GM10266 (cell line): ENCODE measurements around the gene DENND6A.

Source experiments
- DNase-seq: peaks from one replicate; pipeline ENCODE4 v3.0.0; 2012; ENCODE audit errors: extremely low spot score
- TF ChIP-seq, protein P1 (sequence below): IDR thresholded peaks from 2 replicates; pipeline ENCODE4 v1.5.1; 2012; ENCODE audit warnings: mild to moderate bottlenecking, low read depth; ENCODE audit not compliant: control insufficient read depth, insufficient read depth; ENCODE audit errors: missing control alignments

The DENND6A gene

DNA sequence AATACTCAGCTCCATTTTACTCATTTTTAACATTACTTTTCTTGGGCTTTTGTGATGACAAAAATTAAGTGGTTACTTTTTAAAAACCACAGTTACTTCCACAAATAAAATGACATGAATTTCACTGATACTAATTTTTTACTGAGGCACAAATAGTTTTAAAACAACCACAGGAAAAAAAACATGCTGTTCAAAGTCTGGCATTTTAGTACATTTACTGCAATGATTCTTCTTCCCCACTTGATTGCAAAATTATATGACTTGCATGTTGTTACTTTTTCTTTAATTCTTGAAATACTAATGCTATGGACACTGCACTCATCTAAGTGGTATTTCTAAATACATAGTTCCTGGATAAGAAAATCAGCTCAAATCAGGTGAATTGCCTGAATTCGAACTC lies 38.4 kb upstream of the DENND6A start:
- no peak for DNase-seq
- TF ChIP-seq, protein P1, sequence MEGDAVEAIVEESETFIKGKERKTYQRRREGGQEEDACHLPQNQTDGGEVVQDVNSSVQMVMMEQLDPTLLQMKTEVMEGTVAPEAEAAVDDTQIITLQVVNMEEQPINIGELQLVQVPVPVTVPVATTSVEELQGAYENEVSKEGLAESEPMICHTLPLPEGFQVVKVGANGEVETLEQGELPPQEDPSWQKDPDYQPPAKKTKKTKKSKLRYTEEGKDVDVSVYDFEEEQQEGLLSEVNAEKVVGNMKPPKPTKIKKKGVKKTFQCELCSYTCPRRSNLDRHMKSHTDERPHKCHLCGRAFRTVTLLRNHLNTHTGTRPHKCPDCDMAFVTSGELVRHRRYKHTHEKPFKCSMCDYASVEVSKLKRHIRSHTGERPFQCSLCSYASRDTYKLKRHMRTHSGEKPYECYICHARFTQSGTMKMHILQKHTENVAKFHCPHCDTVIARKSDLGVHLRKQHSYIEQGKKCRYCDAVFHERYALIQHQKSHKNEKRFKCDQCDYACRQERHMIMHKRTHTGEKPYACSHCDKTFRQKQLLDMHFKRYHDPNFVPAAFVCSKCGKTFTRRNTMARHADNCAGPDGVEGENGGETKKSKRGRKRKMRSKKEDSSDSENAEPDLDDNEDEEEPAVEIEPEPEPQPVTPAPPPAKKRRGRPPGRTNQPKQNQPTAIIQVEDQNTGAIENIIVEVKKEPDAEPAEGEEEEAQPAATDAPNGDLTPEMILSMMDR, result no peak

DNA sequence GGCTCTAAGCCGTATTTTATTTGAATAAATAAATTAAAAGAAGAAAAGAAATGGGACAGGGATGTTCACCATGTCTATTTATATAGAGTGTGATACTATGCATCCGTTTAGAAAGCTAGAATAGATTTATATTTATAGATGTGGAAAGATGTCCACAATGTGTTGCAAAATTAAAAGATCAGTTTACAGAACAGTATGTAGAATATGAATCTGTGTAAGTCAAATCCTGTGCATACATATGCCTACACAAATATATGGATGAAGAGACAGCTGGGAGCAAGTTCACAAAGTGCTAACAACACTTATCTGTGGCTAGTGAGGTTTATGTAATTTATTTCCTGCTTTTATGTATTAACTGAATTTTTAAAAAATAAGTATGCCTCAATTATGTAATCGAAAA lies 37.8 kb upstream of the DENND6A start:
- no peak for DNase-seq
- TF ChIP-seq, protein P1, result no peak

DNA sequence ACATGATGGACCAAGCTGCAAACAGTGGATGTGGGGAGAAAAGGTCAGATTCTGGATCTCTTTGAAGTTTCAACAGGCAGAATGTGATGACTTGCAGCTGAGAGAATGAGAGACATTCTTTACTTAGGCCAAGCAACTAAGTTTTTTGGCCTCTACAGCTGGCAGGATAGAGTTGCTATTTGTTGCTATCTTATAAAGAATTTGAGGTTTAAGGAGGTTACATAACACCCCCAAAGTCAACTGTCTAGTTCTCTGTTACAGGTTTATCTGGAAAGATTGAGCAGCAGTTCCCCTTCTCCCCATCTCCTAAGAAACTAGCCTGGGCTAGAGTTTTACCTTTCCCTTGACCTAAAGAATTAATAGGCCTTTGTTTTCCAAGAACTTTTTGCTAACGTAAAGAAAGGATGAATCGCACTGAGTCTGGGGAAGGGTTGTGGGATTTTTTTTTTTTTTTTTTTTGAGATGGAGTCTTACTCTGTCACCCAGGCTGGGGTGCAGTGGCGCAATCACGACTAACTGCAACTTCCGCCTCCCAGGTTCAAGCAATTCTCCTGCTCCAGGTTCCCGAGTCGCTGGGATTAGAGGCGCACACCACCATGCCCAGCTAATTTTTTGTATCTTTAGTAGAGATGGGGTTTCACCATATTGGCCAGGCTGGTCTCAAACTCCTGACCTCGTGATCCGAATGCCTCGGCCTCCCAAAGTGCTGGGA lies 36.6 kb upstream of the DENND6A start:
- TF ChIP-seq, protein P1, result no peak
- no peak for DNase-seq

DNA sequence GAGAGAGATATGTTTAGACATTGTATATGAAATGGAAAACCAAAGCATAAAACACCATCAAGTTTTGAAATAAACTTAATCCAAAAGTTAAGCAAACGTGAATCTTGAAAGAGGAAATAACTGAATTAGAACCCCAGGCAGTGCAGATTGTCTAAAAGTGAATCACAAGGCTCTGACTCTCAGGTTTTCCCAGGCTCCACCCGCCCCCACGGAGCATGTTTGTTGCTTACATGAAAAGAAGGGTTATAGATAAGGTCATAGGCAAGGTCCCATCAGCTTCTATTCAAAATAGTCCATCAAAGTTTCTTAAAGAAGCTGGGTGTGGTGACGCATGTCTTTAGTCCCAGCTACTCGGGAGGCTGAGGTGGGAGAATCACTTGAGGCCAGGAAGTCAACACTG lies 34.2 kb upstream of the DENND6A start:
- TF ChIP-seq, protein P1, result no peak
- DNase-seq, result no peak

DNA sequence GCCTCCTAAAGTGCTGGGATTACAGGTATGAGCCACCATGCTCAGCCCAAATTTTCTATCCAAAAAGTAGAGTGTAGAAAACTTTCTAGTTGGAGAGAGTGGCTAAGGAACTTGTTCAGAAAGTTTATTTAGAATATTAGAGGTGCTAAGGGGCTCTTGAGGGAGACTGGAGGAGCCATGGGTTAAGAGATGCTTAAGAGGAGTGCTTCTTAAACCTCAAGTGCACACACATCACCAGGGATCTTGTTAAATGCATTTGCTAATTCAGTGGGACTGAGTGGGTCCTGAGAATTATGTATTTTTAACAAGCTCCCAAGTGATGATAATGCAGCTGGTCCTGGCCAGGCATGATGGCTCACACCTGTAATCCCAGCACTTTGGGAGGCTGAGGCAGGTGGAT lies 33.5 kb upstream of the DENND6A start:
- no peak for DNase-seq
- TF ChIP-seq, protein P1, result no peak

DNA sequence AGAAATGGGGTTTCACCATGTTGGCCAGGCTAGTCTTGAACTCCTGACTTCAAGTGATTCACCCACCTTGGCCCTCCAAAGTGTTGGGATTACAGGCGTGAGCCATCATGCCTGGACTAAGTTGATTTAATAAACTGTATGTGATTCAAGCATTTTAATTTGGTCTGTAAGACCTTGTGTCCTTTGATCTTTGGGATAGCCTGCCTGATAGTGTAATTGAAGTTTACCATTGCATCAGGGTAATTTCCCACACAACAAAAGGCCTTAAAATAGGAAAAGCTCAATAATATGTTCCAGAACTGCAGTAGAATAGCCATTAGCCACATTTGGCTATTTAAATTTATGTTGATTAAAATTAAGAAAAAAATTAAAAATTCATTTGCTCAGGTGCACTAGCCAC lies 25.2 kb upstream of the DENND6A start:
- TF ChIP-seq, protein P1, result no peak
- DNase-seq, result no peak

DNA sequence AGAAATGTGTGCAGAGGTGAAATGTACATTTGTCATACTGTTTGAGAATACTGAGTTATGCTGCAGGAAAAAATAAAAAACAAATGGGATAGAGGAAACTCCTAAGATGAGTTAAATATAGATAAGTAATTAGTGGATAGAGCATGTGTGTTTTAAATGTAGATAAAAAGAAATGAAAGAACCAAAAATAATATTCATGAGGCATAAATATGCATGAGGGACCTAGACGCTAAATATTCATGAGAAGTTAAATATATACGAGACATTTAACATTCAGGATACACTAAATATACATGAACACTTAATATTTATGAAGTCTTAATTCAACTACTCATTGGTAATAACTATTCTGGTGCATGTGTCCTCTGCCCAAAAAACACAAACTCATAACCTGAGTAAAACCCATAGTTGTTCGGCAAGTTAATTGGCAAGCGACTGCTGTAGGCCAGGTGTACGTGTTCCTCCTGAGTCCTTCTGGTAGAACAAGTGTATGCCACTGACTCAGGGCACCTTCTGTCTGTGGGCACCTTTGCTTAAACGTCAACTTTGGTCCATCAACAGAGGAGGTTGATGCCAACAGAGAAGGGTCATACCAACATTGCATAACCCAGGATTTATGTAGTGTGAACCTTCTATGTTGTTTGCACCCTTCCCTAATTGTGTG lies 24.5 kb upstream of the DENND6A start:
- TF ChIP-seq, protein P1, result no peak
- no peak for DNase-seq
